Embryonic facial prominence (tissue), 1 donor: ENCODE results near the gene EARS2.
"Not testable (repeated sequence)": the region's sequence is repeated elsewhere in the genome, so short reads cannot be mapped to it uniquely, and the experiment has no call there.

Experiments used
- DNase-seq: peaks from one replicate; pipeline ENCODE4 v3.0.0-alpha.2; 2016; ENCODE audit errors: extremely low spot score

Gene EARS2

DNA sequence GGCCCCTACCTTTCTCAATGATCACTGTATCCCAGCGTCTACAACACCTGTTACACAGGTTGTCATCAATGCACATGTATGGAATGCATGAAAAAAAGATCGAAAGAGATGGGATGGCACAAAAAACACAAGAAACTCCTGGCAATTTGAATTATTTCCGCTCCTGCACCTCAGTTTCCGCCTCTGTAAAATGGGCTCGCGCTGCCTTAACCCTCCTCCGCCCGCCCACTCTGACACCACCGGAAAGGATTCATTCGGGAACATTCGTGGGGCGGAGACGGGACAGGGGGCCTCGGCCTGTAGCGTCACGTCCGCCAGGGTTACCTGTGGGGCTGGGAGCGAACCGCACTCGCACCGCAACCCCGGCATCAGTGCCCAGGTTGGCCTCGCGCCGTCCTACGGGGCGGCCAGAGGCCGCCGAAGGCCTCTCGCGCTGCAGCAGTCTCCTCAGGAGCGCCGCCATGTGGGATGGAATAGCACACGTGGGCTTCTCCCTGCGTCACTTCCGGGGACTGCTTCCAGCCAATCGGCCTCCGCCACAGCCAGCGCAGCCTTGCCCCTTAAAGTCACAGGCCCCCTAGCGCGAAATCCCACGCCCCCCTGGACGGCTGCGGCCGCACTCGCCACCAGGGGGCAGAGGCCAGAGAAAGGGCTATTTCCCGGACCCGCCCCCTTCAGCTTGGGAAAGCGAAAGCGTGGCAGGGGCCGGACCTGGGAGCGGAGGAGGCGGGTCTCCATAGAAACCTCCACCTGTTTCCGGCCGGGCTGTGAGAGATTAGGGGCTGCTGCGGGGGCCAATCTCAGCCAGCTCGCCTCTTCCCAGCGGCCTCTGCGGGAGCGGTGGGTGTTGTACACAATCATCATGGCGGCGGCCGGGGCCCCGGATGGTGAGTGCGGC, at the start of gene EARS2, which contains the start of gene UBFD1:
TSS of gene EARS2 (minus strand) at position 470 of the 898 bp plus-strand sequence. CDS start at position 463, 7 bp downstream.
TSS of gene UBFD1 (plus strand) at position 847 of the 898 bp plus-strand sequence. CDS start at position 863, 16 bp downstream.
- peak; percentile 93 for DNase-seq

DNA sequence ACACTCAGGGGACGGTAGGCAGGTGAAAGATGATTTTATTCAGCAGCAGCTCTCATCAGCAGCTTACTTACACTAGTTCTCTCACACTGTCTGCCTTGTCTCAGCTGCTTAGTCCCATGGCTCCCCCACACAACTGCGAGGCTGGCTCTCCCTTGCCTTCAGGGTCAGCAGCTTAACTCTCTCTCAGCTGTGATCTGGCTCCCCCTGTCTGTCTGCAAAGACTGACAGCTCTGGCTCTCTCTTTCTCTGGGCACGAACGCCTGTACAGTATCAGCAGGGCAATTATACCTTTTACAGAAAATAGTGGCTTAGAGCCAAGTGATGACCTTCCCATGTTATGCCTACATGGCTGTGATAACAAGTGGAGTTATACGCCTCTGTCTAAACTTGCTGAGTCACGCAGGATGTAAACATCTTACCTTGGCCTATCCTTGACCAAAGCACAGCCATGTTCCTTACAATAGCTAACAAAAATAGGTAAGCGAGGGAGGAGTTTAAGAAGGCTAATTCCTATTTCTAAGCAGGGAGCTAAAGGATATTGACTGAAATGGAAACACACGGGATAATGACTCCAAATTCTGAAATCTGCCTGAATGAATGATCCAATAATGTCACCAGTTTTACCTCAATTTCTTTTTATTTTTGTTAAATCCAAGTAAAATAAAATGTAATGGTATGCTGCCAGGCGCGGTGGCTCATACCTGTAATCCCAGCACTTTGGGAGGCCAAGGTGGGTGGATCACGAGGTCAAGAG, 40.0 kb upstream of the EARS2 start:
- DNase-seq, result no peak

DNA sequence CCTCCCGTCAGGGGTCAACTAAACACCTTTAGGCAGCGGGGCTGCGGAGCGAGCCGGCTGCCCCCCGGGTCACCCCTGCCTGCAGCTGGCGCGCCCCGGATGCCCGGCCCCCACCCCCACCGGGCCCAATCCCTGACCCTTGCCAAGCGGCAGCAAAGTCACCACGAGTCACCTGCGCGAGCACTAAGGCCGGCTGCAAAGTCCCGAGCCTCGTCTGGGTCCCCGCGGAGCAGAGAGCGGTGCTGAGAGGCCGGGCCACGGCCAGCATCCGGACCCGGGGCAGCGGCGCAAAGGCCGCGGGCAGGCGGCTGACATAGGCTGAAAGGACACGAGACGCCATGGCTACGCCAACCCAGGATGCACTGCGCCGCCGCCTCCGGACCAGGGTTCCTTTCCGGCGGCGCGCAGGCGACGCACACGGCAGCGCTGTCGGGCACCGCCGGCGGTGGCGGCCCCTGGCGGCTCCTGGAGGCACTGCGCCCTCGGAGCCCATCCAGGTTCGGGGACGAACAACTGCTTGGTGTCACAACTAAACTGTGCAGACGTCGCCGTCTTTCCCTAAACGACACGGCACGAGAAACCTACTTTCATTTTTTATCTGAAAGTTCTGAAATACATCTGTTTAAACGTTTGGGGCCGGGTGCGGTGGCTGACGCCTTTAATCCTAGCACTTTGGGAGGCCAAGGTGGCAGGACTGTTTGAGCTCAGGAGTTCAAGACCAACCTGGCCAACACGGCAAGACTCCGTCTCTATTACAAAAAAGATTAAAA, 39.0 kb upstream of the EARS2 start, which contains the start of gene NDUFAB1:
TSS of gene NDUFAB1 (minus strand) at position 366 of the 770 bp plus-strand sequence. CDS start at position 340, 26 bp downstream.
- DNase-seq, result peak; percentile 70

- DNase-seq, result no peak
These were observed 38.2 kb upstream of the EARS2 start for GRCh38 chr16:23595246-23595950.

DNA sequence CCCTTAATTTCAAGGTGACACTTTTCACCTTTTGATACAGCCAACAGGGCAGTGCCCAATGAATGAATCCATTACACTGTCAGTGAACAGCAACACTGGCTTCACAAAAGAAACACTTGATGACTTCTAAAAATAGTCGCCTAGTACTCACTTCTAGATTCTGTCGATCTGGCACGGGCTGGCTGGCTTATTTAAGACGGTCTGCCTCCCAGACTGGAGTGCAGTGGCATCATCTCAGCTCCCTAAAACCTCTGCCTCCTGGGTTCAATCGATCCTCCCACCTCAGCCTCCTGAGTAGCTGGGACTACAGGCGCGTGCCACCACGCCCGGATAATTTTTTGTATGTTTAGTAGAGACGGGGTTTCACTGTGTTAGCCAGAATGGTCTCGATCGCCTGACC, 37.0 kb upstream of the EARS2 start:
- DNase-seq, result no peak

DNA sequence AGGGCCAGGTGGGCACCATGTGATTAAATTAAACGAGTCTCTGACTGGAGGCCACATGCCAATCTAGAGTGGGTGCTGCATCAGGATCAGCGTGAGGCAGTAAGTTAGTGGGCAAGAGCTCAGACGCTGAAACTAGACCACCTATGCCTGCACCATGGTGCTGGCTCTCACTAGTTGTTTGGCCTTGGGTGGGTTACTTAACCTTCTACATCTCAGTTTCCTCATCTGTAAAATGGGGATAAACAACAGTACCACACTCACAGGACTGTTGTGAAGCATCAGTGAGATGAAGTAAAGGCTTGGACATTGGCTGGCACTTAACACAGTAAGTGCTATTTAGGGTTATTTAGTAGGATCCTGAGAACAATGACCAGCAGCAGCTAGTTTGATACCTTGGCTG, 33.0 kb upstream of the EARS2 start:
- no peak for DNase-seq

DNA sequence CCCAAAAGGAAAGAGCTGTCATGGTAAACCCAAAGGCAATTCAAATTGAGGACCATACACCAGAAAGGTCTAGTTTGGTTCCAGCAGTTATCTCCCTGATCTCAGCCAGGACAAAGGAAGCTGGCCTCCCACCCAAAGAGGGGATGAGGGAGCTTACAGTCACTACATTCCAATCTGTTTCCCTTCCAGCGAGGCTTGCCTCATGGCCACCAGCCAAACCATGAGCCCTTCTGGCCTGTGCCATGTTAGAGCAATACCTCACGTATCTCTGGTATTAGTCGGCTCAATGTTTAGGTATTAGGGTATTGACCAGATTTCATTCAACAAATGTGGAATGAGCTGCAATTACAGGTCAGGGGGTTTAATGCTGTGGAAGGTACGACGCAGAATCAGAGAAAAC, 30.6 kb upstream of the EARS2 start:
- DNase-seq, result no peak

DNA sequence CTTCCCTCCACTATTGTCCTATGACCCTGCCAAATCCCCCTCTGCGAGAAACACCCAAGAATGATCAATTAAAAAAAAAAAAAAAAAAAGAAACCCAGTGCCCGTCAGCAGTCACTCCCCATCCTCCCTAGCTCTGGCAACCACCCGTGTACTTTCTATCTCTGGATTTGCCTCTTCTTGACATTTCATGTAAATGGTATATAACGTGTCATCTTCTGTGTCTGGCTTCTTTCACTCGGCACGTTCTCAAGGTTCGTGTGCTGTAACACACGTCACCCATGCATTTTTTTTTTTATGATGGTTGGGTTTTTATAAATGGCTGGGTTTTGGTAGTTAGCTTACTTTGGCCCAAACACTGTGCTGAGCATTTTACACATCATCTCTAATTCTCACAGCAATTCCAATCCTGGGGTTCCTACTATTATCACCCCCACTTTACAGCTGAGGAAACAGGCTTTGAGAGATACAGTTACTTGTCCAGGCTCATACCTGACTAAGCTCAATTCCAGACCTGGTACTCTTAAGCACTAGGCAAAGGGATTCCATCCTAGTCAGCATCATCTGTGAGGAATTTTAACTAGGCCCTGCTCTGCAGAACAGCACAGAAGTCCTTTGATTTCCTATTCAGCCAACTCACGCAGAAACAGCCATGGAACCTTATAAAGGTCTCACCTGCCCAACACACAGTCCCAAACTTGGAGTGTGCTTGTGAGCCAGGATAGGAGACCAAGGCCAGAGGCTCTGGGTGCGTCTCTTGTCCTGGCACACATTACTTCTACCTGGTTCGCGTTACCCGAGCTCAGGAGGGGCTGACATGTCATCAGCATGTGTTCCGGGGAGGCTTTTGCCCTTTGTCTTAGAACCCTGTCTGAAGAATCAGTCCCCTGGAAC, 27.3 kb upstream of the EARS2 start:
- DNase-seq, result no peak

GRCh38 chr16:23583271-23583670, 26.1 kb upstream of the EARS2 start:
- DNase-seq, result not testable (repeated sequence)

- DNase-seq, result no peak
These were observed 24.6 kb upstream of the EARS2 start for GRCh38 chr16:23581764-23582163.

GRCh38 chr16:23580391-23580790, 23.2 kb upstream of the EARS2 start:
- DNase-seq, result no peak

DNA sequence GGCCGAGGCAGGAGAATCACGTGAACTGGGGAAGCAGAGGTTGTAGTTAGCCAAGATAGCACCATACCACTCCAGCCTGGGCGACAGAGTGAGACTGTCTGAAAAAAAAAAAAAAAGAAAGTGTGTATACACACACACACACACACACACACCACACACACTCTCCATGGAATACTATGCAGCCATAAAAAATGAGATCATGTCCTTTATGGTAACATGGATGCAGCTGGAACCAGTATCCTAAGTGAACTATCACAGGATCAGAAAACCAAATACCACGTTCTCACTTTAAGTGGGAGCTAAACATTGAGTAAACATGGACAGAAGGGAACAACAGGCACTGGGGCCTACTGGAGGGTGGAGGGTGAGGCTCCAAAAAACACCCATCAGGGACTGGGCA, 22.2 kb upstream of the EARS2 start:
- no peak for DNase-seq

DNA sequence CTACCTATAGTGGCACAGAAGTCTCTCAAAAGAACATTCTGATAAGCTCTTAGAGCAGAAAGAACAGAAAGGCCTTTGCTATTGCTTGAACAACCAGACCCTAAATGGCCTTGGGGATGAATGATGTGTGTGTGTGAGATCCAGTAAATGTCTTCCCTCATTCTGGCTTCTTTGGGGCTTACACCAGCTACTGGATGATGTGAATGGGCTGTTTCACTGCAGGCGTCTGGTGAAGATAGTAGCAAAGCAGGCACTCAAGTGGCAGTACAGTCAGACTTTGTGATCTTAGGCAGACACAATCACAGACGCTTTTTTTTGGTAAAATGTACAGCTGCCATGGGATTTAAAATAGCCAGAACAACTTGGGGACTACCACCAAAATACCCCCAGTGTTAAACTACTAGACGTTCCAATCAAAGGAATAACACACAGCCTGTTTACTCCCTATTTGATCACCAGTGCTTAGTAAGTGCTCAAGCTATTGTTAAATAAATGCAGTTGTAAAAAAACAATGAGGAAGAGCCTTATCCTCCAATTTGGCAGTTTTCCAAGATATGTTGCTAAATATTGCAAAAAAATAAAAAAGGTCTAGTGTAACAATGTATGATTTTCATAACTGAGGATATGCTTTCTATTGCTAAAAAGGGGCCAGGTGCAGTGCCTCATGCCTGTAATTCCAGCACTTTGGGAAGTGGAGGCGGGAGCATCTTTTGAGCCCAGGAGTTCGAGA, 21.1 kb upstream of the EARS2 start:
- no peak for DNase-seq

- DNase-seq, result no peak
These were observed 20.3 kb upstream of the EARS2 start for GRCh38 chr16:23577493-23577892.

GRCh38 chr16:23575834-23576233, 18.7 kb upstream of the EARS2 start:
- DNase-seq, result no peak

- DNase-seq, result no peak
These were observed 16.7 kb upstream of the EARS2 start for GRCh38 chr16:23573817-23574216.

GRCh38 chr16:23572394-23572793, 15.2 kb upstream of the EARS2 start:
- no peak for DNase-seq

DNA sequence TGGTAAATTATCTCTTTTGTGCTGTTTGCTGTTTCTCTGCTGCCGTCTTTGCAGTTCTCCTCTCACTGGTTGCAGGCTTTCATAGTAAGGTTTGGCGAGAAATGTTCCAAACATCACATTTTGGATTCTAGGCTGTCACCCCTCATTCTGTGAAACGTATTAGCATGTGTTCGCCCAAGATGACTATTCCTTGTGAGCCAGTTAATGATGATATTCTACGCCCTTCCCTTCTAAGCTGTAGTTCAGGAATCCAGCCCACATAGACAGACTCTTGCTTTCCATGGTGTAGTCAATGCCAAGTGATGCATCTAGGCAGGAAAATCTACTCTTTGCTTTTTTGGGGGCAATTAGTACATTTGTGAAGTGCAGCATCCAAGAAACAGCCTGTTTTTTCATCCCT, 14.7 kb upstream of the EARS2 start:
- DNase-seq, result no peak

DNA sequence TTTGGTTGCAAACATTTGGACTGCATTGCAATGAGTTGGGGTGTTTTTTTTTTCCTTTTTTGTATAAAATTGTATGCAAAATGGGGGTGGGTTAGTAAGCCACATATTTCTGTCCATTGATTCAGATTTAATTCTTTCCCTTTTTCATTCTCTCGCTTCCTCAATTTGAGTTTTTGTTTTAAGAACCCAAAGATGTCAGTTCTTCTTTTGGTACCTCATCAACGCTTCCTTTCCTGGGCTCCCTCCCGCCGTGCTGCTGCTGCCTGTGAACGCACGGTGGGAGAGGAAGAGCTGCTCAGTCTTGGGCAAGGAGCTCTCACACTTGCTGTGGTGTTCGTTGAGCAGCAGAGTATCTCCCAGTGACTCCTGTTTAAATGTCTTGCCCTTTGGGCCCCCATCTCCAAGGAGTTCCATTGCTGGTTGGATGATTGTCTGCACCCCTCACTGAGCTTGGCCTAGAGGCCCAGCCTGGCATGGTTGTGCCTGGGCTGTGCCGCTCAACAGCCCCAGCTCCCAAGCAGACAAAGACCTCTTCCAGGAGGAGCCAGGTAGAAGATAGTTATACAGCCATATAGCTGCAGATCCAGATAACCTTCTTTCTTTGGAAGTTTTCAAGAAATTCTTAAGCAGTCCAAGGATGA, 14.0 kb upstream of the EARS2 start:
- no peak for DNase-seq
